GM12891 (cell line): ENCODE results near the gene CDC42BPG.

ENCODE experiments used
- POLR2A ChIP-seq: IDR thresholded peaks from 2 replicates; pipeline ENCODE4 v1.6.1; 2011; ENCODE audit warnings: low read depth, low read length, control low read depth
- POLR2AphosphoS5 ChIP-seq: IDR thresholded peaks from 2 replicates; pipeline ENCODE4 v1.6.1; 2011; ENCODE audit warnings: low read depth, low read length, control low read depth
- TAF1 ChIP-seq: IDR thresholded peaks from 2 replicates; pipeline ENCODE4 v1.6.1; 2011; ENCODE audit warnings: low read depth, low read length, control low read depth

DNA sequence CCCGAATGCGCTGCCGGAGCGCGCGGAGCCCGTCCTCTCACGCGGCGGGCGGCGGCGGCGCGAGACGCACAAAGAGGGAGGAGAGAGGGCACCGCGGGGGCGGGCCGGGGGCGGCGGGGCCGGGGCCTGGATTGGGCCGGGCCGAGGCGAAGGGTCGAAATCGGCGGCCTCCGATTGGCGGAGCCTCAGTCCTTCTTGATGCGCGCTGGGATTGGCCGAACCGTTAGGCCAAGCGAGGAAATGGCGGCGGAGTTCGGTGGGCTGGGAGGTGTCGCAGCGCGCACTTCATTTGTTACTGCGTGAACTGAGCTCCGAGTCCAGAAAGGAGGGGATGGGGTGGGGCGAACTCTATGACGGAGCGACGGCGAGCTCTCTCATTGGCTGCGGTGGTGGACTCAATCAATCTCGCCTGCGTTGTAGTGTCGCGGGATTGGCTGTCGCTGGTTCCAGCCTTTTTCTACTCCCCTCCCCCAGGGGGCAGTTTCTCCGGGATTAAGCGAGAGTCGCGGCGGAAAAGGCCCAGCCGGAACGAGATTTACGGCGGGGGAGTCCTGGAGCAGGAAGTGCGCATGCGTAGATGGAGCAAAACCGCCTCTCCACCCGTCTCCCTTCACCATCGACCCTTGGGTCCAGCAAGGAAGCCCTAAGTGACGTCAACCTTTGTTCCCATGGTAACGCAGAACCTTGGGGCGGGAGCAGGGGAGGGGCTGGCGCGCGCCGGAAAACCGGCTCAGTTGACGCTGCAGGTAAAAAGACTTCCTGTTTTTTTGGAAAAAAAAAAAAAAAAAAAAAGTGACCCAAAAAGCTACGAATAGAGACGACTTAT, 65.8 kb downstream of the CDC42BPG start, which contains the start of gene SF1:
- TF ChIP-seq POLR2AphosphoS5 (peak; percentile 88), POLR2A (peak; percentile 92), TAF1 (peak; percentile 86)
